Measurements from ENCODE around the gene LMOD1.

Gene LMOD1

DNA sequence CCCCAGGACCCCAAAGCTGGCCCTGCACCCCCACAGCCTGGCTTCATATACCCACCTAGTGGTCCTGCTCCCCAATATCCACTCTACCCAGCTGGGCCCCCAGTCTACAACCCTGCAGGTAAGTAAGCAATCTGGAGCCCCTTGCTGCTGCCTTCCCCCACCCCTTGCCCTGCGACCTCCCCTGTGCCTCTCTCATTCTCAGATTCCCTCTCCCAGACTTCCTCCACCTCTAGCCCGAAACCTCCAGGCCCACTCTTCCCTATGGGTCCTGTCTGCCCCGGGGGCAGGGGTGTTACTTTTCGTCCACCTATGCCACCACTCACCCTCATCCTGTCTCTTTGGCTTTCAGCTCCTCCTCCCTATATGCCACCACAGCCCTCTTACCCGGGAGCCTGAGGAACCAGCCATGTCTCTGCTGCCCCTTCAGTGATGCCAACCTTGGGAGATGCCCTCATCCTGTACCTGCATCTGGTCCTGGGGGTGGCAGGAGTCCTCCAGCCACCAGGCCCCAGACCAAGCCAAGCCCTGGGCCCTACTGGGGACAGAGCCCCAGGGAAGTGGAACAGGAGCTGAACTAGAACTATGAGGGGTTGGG lies 54.8 kb downstream of the LMOD1 start:
- DNase-seq (ENCODE audit: low read depth), result no peak

DNA sequence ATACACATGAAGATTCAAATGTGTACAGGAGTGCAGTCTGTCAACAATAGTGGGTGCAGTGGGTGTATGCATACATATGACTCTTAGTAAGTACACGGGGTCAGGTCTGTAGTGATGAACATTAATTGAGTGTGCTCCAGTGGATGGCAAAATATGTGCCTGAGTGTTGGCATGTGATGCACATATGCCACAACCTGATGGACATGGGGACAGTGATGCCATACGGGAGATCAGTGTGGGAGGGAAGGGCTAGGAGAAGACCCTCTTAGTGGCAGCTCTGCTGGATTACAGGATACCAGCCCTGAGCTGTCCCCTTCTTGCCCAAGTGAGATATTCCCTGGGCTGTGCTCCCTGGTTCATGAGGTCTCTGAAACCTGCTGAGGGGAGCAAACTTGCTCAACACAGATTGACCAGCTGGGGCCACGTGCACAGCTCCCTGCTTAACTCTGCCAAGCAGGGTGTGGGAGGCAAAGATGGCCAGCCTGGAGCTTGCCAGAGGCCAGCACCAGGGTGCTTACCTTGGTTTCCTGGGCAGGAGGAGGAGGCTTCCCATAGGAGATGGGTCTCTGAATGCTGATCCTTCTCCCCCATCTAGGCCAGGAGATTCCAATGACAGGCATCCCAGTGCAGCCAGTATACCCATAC lies 55.4 kb downstream of the LMOD1 start:
- DNase-seq (ENCODE audit: low read depth), result no peak

DNA sequence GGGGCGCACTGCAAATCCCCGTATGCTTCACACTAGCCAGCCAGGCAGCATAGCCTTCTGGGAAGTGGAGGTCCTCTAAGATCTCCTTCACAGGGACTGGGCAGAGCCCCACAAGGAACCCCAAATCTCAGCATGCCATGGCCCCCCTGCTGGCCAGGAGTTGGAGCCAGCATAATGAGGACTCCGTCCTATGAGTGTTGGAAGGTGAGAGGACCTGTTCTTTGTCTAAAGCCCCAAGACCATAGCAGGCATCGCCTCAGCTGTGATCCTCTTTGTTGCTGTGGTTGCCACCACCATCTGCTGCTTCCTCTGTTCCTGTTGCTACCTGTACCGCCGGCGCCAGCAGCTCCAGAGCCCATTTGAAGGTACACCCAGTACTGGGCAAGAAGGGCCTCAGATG lies 56.1 kb downstream of the LMOD1 start:
- DNase-seq (ENCODE audit: low read depth), result no peak

GRCh38 chr1:201889090-201889968 lies 57.0 kb downstream of the LMOD1 start:
- no peak for DNase-seq (ENCODE audit: low read depth)

- no peak for DNase-seq (ENCODE audit: low read depth)
These were observed 57.9 kb downstream of the LMOD1 start, which contains the start of gene SHISA4 for GRCh38 chr1:201888282-201889089. TSS of gene SHISA4 (plus strand) at chr1:201888898. CDS start at chr1:201888995, 97 bp downstream.

- DNase-seq (ENCODE audit: low read depth), result no peak
These were observed 59.1 kb downstream of the LMOD1 start for GRCh38 chr1:201887116-201887866.

DNA sequence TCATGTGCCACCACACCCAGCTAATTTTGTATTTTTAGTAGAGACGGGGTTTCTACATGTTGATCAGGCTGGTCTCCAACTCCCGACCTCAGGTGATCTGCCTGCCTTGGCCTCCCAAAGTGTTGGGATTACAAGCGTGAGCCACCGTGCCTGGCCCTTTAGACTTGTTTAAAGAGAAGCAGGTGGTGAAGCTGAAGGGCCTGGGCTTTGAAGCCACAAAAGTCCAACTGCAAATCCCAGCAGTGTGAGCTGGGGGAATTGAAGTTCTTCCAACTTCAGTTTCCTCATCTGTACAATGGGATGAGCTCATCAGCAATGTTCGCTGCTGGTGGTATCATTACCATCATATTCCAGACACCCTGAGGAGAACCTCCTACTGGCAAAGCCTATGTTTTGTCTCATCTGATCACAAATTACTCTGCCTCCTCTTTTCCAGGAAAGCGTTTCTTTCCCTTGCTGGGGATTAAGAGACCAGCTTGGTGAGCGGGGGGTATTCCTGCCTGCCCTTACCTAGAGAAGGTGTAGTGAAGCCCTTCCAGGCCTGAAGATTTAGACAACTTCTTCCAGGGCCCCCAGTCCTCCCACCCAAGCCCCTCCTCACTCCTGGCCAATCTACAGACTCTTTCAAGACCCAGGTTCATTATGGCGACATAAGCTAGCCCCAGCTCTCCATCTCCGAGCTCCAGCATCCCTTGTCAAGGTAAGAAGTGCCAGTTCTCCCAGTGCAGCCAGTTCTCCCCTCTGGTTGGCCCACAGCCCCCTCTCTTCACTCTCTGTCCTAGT lies 60.1 kb downstream of the LMOD1 start:
- no peak for DNase-seq (ENCODE audit: low read depth)

GRCh38 chr1:201885531-201886075 lies 60.7 kb downstream of the LMOD1 start:
- no peak for DNase-seq (ENCODE audit: low read depth)

DNA sequence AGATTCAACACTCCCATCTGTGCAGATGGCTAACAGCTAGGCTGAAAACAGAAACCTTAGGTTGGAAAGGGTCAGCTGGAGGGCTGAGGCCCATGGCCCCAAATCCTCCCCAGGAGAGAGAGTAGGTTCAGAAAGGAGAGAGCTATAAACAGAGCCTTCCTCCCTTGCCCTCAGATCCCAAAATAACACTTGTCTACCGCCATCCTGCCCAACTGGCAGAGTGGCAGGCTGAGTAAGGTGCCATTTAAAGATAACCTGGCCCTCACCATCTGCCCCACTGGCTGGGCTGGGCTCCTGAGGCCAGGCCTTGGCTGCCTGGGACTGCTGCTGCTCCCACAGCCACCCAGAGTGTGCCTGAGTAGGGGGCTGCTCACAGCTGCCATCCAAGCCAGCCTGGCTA lies 61.9 kb downstream of the LMOD1 start:
- no peak for DNase-seq (ENCODE audit: low read depth)

DNA sequence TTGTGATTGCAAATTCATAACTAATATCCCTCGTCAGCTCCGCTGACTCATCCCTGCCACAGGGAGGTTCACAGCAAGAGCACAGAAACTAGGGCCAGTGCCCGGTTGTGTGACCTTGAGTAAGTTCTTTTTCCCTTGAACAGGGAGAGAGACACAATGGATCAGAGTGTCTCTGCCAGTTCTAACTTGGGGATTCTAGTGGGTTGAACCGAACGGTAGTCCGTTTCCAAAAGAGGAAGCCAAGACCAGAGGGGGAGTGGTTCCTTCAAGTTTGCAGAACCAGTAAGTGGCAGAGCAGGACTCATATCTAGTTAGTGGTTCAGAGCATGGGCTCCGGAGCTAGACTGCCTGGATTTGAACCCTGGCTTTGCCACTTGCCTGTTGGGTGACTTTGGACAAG lies 62.6 kb downstream of the LMOD1 start:
- no peak for DNase-seq (ENCODE audit: low read depth)

GRCh38 chr1:201883266-201883665 lies 63.1 kb downstream of the LMOD1 start:
- no peak for DNase-seq (ENCODE audit: low read depth)

DNA sequence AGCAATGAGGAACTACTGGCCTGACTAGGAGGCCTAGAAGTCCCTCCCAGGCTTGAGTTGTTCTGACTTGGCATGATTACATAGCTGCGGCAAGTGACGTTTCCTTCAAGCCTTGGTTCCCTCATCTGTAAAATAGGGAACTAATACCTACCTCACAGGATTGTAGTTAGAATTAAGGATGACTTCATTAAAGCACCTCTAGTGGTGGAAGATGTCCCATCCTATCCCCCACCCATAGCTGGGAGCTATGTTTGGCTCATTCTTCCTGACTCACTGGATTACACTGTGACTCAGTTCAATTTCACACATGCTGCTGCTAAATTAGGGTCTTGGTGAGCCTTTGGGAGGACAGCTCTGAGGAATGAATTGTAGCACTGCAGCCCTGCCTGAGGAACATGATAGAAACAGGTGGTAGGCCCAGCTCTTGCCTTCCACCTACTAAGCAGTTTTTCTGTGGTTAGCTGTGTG lies 63.6 kb downstream of the LMOD1 start:
- no peak for DNase-seq (ENCODE audit: low read depth)

- DNase-seq (ENCODE audit: low read depth), result no peak
These were observed 64.7 kb downstream of the LMOD1 start for GRCh38 chr1:201881617-201882016.

- DNase-seq (ENCODE audit: low read depth), result no peak
These were observed 65.3 kb downstream of the LMOD1 start for GRCh38 chr1:201880928-201881571.

GRCh38 chr1:201877877-201878401 lies 68.4 kb downstream of the LMOD1 start:
- DNase-seq (ENCODE audit: low read depth), result no peak

- DNase-seq (ENCODE audit: low read depth), result no peak
These were observed 70.1 kb downstream of the LMOD1 start for GRCh38 chr1:201876148-201876818.

DNA sequence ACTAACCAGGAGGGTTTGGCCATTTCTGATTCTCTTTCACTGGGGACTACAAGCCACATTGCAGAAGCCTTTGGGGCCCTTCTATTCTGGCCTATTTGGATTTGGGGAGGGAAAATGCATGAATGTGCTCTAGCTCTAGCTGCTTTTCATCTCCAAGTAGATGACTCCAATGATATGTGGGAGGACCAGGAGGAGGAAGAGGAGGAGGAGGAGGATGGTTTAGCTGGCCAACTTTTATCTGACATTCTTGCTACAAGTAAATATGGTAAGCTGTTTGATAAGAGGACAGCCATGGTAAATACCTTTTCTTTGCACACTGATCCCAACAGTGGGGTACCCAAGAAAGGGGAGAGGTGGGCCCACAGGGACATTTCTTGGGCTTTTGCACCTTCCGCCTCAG lies 71.7 kb downstream of the LMOD1 start:
- no peak for DNase-seq (ENCODE audit: low read depth)

- no peak for DNase-seq (ENCODE audit: low read depth)
These were observed 76.0 kb downstream of the LMOD1 start for GRCh38 chr1:201870397-201870796.

DNA sequence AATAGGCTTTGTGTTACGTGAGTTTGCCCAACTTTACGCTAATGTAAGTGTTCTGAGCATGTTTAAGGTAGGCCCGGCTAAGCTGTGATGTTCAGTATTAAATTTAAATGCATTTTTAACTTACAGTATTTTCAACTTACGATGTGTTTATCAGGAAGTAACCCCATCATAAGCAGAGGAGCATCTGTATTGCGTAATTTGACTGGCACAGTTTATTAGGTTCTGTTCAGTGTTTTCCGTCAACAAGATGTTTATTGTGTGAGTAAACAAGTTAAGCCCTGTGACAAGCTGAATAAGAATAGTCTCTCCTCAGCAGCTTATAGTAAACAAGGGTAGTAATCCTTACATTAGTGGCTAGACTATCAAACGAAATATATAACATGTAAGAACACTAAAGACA lies 84.9 kb downstream of the LMOD1 start:
- DNase-seq (ENCODE audit: low read depth), result no peak
